Measurements from ENCODE around the gene OLFML1.

Gene OLFML1

GRCh38 chr11:7536100-7536499, 50.8 kb downstream of the OLFML1 start:
- H3K4me3 ChIP-seq (ENCODE audit: low read length), result no peak overlapping the region
- H3K9ac ChIP-seq (ENCODE audit: low read depth, low read length), result no peak overlapping the region
- no peaks in the 10 kb centered on the region for H3K9me3 ChIP-seq (replicated peaks; ENCODE audit: low read length)
- H3K36me3 ChIP-seq (ENCODE audit: insufficient read depth, low read length), result no peaks in the 10 kb centered on the region
- peaks cover 14% of the 10 kb centered on the region for H3K27me3 ChIP-seq (ENCODE audit: control insufficient read depth, insufficient read depth, low read length)
- no peak overlapping the region for H3K4me2 ChIP-seq (ENCODE audit: low read length)
- H3K4me1 ChIP-seq (ENCODE audit: control insufficient read depth, insufficient read depth, low read length), result no peaks in the 10 kb centered on the region

GRCh38 chr11:7537265-7537664, 52.0 kb downstream of the OLFML1 start:
- no peaks in the 10 kb centered on the region for H3K36me3 ChIP-seq (ENCODE audit: insufficient read depth, low read length)
- peaks cover 14% of the 10 kb centered on the region for H3K27me3 ChIP-seq (ENCODE audit: control insufficient read depth, insufficient read depth, low read length)
- no peaks in the 10 kb centered on the region for H3K4me1 ChIP-seq (ENCODE audit: control insufficient read depth, insufficient read depth, low read length)
- H3K9me3 ChIP-seq (replicated peaks; ENCODE audit: low read length), result no peaks in the 10 kb centered on the region
- no peak overlapping the region for H3K9ac ChIP-seq (ENCODE audit: low read depth, low read length)
- H3K4me3 ChIP-seq (ENCODE audit: low read length), result no peak overlapping the region
- no peak overlapping the region for H3K4me2 ChIP-seq (ENCODE audit: low read length)

GRCh38 chr11:7538031-7538430, 52.7 kb downstream of the OLFML1 start:
- no peak overlapping the region for H3K4me2 ChIP-seq (ENCODE audit: low read length)
- no peaks in the 10 kb centered on the region for H3K9me3 ChIP-seq (replicated peaks; ENCODE audit: low read length)
- no peaks in the 10 kb centered on the region for H3K36me3 ChIP-seq (ENCODE audit: insufficient read depth, low read length)
- no peaks in the 10 kb centered on the region for H3K4me1 ChIP-seq (ENCODE audit: control insufficient read depth, insufficient read depth, low read length)
- H3K4me3 ChIP-seq (ENCODE audit: low read length), result no peak overlapping the region
- H3K9ac ChIP-seq (ENCODE audit: low read depth, low read length), result no peak overlapping the region
- peaks cover 14% of the 10 kb centered on the region for H3K27me3 ChIP-seq (ENCODE audit: control insufficient read depth, insufficient read depth, low read length)

GRCh38 chr11:7538466-7539454, 53.5 kb downstream of the OLFML1 start:
- no peak overlapping the region for H3K4me2 ChIP-seq (ENCODE audit: low read length)
- no peaks in the 10 kb centered on the region for H3K36me3 ChIP-seq (ENCODE audit: insufficient read depth, low read length)
- no peak overlapping the region for H3K9ac ChIP-seq (ENCODE audit: low read depth, low read length)
- no peak overlapping the region for H3K4me3 ChIP-seq (ENCODE audit: low read length)
- no peaks in the 10 kb centered on the region for H3K4me1 ChIP-seq (ENCODE audit: control insufficient read depth, insufficient read depth, low read length)
- peaks cover 19% of the 10 kb centered on the region for H3K27me3 ChIP-seq (ENCODE audit: control insufficient read depth, insufficient read depth, low read length)
- no peaks in the 10 kb centered on the region for H3K9me3 ChIP-seq (replicated peaks; ENCODE audit: low read length)

- no peak overlapping the region for H3K4me2 ChIP-seq (ENCODE audit: low read length)
- H3K36me3 ChIP-seq (ENCODE audit: insufficient read depth, low read length), result no peaks in the 10 kb centered on the region
- H3K4me1 ChIP-seq (ENCODE audit: control insufficient read depth, insufficient read depth, low read length), result no peaks in the 10 kb centered on the region
- H3K4me3 ChIP-seq (ENCODE audit: low read length), result no peak overlapping the region
- no peaks in the 10 kb centered on the region for H3K9me3 ChIP-seq (replicated peaks; ENCODE audit: low read length)
- H3K27me3 ChIP-seq (ENCODE audit: control insufficient read depth, insufficient read depth, low read length), result peaks cover 19% of the 10 kb centered on the region
- no peak overlapping the region for H3K9ac ChIP-seq (ENCODE audit: low read depth, low read length)
Measured at GRCh38 chr11:7540830-7541555, 55.7 kb downstream of the OLFML1 start.

- H3K9me3 ChIP-seq (replicated peaks; ENCODE audit: low read length), result no peaks in the 10 kb centered on the region
- no peaks in the 10 kb centered on the region for H3K4me1 ChIP-seq (ENCODE audit: control insufficient read depth, insufficient read depth, low read length)
- H3K4me3 ChIP-seq (ENCODE audit: low read length), result no peak overlapping the region
- no peak overlapping the region for H3K4me2 ChIP-seq (ENCODE audit: low read length)
- H3K36me3 ChIP-seq (ENCODE audit: insufficient read depth, low read length), result no peaks in the 10 kb centered on the region
- H3K9ac ChIP-seq (ENCODE audit: low read depth, low read length), result no peak overlapping the region
- H3K27me3 ChIP-seq (ENCODE audit: control insufficient read depth, insufficient read depth, low read length), result peaks cover 20% of the 10 kb centered on the region
Measured at GRCh38 chr11:7543302-7543701, 58.0 kb downstream of the OLFML1 start.

- Histone ChIP-seq H3K4me2 (ENCODE audit: low read length) (no peak overlapping the region), H3K9ac (ENCODE audit: low read depth, low read length) (no peak overlapping the region), H3K27me3 (ENCODE audit: control insufficient read depth, insufficient read depth, low read length) (peaks cover 18% of the 10 kb centered on the region), H3K4me3 (ENCODE audit: low read length) (no peak overlapping the region), H3K4me1 (ENCODE audit: control insufficient read depth, insufficient read depth, low read length) (no peaks in the 10 kb centered on the region), H3K36me3 (ENCODE audit: insufficient read depth, low read length) (no peaks in the 10 kb centered on the region), H3K9me3 (replicated peaks; ENCODE audit: low read length) (no peaks in the 10 kb centered on the region)
Measured at GRCh38 chr11:7544021-7544420, 58.7 kb downstream of the OLFML1 start.

GRCh38 chr11:7545611-7546010, 60.3 kb downstream of the OLFML1 start:
- Histone ChIP-seq H3K9ac (ENCODE audit: low read depth, low read length) (no peak overlapping the region), H3K36me3 (ENCODE audit: insufficient read depth, low read length) (no peaks in the 10 kb centered on the region), H3K4me1 (ENCODE audit: control insufficient read depth, insufficient read depth, low read length) (no peaks in the 10 kb centered on the region), H3K9me3 (replicated peaks; ENCODE audit: low read length) (no peaks in the 10 kb centered on the region), H3K4me3 (ENCODE audit: low read length) (no peak overlapping the region), H3K4me2 (ENCODE audit: low read length) (no peak overlapping the region), H3K27me3 (ENCODE audit: control insufficient read depth, insufficient read depth, low read length) (peaks cover 17% of the 10 kb centered on the region)

- H3K4me3 ChIP-seq (ENCODE audit: low read length), result no peak overlapping the region
- H3K27me3 ChIP-seq (ENCODE audit: control insufficient read depth, insufficient read depth, low read length), result peaks cover 14% of the 10 kb centered on the region
- H3K36me3 ChIP-seq (ENCODE audit: insufficient read depth, low read length), result no peaks in the 10 kb centered on the region
- H3K9me3 ChIP-seq (replicated peaks; ENCODE audit: low read length), result no peaks in the 10 kb centered on the region
- no peak overlapping the region for H3K9ac ChIP-seq (ENCODE audit: low read depth, low read length)
- no peaks in the 10 kb centered on the region for H3K4me1 ChIP-seq (ENCODE audit: control insufficient read depth, insufficient read depth, low read length)
- H3K4me2 ChIP-seq (ENCODE audit: low read length), result no peak overlapping the region
Measured at GRCh38 chr11:7546324-7546791, 61.1 kb downstream of the OLFML1 start.

GRCh38 chr11:7547687-7548086, 62.4 kb downstream of the OLFML1 start:
- Histone ChIP-seq H3K4me2 (ENCODE audit: low read length) (no peak overlapping the region), H3K4me1 (ENCODE audit: control insufficient read depth, insufficient read depth, low read length) (no peaks in the 10 kb centered on the region), H3K27me3 (ENCODE audit: control insufficient read depth, insufficient read depth, low read length) (peaks cover 14% of the 10 kb centered on the region), H3K9me3 (replicated peaks; ENCODE audit: low read length) (no peaks in the 10 kb centered on the region), H3K36me3 (ENCODE audit: insufficient read depth, low read length) (no peaks in the 10 kb centered on the region), H3K9ac (ENCODE audit: low read depth, low read length) (no peak overlapping the region), H3K4me3 (ENCODE audit: low read length) (no peak overlapping the region)

GRCh38 chr11:7548659-7549274, 63.5 kb downstream of the OLFML1 start:
- no peak overlapping the region for H3K9ac ChIP-seq (ENCODE audit: low read depth, low read length)
- no peaks in the 10 kb centered on the region for H3K9me3 ChIP-seq (replicated peaks; ENCODE audit: low read length)
- no peak overlapping the region for H3K4me3 ChIP-seq (ENCODE audit: low read length)
- no peak overlapping the region for H3K4me2 ChIP-seq (ENCODE audit: low read length)
- no peaks in the 10 kb centered on the region for H3K4me1 ChIP-seq (ENCODE audit: control insufficient read depth, insufficient read depth, low read length)
- H3K36me3 ChIP-seq (ENCODE audit: insufficient read depth, low read length), result no peaks in the 10 kb centered on the region
- H3K27me3 ChIP-seq (ENCODE audit: control insufficient read depth, insufficient read depth, low read length), result peaks cover 9% of the 10 kb centered on the region
